HG03354 (cell line): Measurements from ENCODE around the gene SLC6A4.
"Not testable (repeated sequence)": the region's sequence is repeated elsewhere in the genome, so short reads cannot be mapped to it uniquely, and the experiment has no call there.

Experiments
- ATAC-seq: cut with Tn5 transposase; IDR thresholded peaks from one replicate; pipeline ENCODE4 v1.9.1; 2021; ENCODE audit warnings: mild to moderate bottlenecking; ENCODE audit not compliant: unreplicated experiment, poor library complexity, severe bottlenecking

Gene SLC6A4

DNA sequence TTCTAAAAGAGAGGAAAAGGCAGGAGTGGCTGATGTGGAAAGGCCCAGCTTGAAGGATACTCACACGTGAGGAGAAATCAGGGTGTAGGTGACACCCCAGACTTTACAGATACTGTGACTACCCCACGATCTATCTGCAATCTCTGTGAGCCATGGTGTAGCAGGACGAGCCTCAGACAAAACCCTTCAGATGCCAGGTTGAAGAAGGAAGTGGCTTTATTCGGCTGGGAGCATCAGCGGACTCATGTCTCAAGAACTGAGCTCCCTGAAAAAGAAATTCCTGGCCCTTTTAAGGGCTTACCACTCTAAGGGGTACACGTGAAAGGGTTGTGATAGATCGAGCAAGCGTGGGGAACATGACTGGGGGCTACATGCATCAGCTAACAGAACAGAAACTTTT is 4.7 kb upstream of the SLC6A4 start:
- no peak for ATAC-seq

GRCh38 chr17:30239089-30239462 is 3.6 kb upstream of the SLC6A4 start:
- no peak for ATAC-seq

DNA sequence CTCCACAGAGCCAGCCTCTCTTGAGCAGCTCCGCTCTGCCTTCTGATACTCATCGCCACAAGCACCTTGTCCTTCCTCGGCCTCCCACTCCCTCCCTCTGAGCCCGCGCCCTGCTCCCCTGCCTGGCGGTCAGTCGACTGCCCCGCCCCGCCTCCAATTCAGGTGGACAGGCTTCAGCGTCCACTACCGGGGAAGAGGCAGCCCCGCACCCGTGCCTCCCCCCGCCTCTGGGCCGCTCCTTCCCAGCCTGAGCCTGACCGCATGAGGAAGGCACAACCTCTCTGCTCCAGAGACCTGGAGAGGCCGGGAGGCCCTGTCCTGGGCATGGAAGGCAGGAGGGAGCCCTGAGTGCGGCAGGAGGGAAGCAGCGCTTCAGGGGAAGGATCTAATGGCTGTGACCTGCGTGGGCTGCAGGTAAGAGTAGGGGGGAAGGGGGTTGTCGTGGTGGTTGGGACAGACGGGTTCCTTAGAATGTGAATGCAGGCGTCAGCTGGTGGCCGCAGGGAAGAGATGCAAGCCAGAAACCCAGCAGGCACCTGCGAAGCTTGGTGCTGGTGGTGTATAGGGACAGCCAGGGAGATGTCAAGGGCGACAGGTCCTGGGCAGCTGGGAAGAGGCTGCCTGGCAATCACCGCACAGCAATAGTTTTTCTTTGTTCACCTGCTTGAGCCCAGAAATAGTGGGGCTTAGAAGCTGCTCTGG is 3.0 kb upstream of the SLC6A4 start:
- no peak for ATAC-seq

DNA sequence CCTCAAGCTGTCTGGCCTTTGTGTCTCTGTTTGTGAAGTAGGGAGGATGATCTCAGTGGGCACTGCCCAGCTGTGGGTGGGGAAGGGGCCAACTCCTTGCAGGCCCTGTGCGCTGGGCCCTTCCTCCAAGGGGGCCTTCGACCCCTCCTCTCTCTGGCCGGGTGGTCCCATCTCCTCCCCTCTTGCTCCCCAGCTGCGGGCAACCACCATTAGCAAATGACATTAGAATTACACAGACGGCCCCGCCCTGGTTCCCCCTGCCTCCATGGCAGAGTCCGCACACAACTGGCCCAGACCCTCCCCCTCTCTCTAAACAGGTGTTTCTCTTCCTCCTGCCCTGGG is 2.5 kb upstream of the SLC6A4 start:
- ATAC-seq = no peak

GRCh38 chr17:30237296-30238002 is 2.0 kb upstream of the SLC6A4 start:
- ATAC-seq = no peak

- ATAC-seq = no peak
These were observed 1.3 kb upstream of the SLC6A4 start for GRCh38 chr17:30236766-30237165.

- no peak for ATAC-seq
These were observed 764 bp upstream of the SLC6A4 start for GRCh38 chr17:30236297-30236624.

DNA sequence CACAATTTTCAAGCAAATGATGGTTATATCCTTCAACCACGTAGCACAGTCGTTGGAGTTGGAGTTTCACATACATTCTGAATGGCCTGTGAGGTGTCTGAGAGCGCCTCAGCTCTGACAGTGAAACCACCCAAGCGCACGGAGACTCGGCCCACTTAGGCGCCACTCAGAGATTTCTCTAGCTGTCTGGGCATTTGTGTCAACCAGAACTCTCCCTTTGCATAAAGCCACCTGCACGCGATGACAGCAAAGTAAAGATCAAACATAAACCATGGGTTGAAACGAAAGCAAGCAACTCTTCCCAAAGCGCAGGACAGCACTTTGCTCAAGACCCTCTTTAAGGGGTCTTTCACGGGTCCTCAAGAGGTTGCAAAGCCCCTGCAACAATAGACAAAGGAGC is 533 bp downstream of the SLC6A4 start:
- no peak for ATAC-seq

- no peak for ATAC-seq
These were observed 1.2 kb downstream of the SLC6A4 start for GRCh38 chr17:30234296-30234695.

GRCh38 chr17:30232824-30233427 is 2.6 kb downstream of the SLC6A4 start:
- ATAC-seq = no peak

DNA sequence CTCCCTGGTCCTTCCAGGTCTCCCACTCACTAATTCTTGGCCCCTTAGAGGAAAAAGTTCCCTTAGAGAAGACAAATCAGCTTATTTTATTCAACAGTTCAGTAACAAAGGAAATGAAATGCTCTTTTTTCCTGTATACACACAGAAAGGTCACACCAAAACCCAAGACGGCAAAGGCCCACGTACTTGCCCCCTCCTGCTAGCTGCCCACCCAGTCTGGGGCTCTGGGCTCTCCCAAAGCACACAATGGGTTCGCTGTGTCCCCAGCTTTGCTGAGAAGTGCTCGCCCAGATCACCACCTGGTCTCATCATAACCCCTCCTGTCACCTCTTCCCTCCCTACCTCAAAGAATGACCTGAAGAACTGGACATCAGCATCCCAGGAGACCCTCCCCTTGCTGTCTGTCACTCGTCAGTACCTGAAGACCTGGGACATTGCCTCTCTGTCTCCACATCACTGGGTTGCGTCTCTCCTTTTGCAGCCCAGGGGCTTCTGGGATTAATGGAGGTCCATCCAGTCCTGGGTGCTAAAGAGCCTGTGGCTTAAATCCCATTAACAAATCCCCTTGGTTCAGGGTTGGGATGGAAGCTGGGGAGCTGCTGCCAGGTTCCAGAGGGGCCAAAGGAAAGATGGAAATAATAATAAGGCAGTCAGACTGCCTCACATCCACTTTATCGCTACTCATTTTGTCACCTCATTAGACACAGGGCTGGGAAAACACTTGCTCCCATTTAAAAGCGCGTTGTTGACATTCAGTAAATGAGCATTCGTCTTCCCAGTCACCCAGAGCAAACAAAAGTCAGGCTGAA is 3.3 kb downstream of the SLC6A4 start:
- ATAC-seq = no peak

DNA sequence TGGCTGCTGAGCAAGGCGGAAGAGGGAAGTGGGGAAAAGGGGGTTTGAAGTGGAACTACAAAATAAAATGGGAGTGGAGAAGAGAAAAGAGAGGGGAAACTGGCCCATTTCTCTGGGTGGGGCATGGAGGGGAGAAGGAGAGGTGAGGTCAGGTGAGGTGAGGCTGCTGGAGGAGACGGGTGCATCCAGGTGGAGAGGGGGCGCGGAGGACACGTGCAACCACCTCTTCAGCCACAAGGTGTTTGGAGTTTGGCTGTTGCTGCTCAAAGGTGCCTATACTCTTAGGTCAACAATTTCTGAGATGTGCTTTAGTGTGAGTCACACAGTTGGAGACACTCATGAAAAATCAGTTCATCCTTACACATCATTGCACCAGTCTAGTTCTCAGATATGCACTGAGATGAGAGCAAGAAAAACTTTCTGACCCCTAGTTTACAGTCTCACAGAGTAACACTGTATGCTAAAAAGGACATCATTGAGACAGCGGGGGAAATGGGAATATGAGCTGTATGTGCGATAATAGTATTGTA is 4.8 kb downstream of the SLC6A4 start:
- ATAC-seq = no peak

DNA sequence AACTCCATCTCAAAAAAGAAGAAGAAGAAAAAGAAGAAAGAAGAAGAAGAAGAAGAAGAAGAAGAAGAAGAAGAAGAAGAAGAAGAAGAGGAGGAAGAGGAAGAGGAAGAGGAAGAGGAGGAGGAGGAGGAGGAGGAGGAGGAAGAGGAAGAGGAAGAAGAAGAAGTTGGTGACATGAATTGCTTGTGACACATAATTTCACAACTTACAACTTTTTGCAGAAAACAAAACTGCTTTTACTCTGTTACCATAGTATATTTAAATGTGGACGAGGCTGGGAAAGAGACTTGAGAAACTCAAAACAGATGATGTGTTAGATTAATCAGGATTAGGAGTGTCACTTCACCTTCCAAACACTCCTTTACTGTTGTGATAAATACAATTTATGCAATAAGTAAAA is 5.5 kb downstream of the SLC6A4 start:
- not testable (repeated sequence) for ATAC-seq

GRCh38 chr17:30229012-30229411 is 6.5 kb downstream of the SLC6A4 start:
- no peak for ATAC-seq

GRCh38 chr17:30228011-30228410 is 7.5 kb downstream of the SLC6A4 start:
- ATAC-seq = no peak

- ATAC-seq = no peak
These were observed 8.6 kb downstream of the SLC6A4 start for GRCh38 chr17:30226878-30227277.

GRCh38 chr17:30225919-30226553 is 9.5 kb downstream of the SLC6A4 start:
- ATAC-seq = no peak

- no peak for ATAC-seq
These were observed 10.4 kb downstream of the SLC6A4 start for GRCh38 chr17:30225112-30225511.

- ATAC-seq = no peak
These were observed 11.0 kb downstream of the SLC6A4 start for GRCh38 chr17:30224419-30224960.

GRCh38 chr17:30222721-30223175 is 12.7 kb downstream of the SLC6A4 start:
- no peak for ATAC-seq
